Kidney capillary endothelial cell (primary cell): Measurements from ENCODE around the gene WFDC6.

ENCODE experiments used
- DNase-seq: peaks from one replicate; pipeline ENCODE4 v3.0.0-alpha.2; 2018; ENCODE audit warnings: low spot score

WFDC6 gene

GRCh38 chr20:45515147-45515913 lies 24.0 kb downstream of the WFDC6 start, which contains the start of gene SPINT3:
Gene SPINT3 (minus strand): TSS chr20:45515622. CDS start chr20:45515608, 14 bp downstream.
- DNase-seq, result no peak

- DNase-seq, result no peak
These were observed 28.9 kb downstream of the WFDC6 start for GRCh38 chr20:45510242-45510862.

- DNase-seq, result no peak
These were observed 30.2 kb downstream of the WFDC6 start for GRCh38 chr20:45509091-45509490.

DNA sequence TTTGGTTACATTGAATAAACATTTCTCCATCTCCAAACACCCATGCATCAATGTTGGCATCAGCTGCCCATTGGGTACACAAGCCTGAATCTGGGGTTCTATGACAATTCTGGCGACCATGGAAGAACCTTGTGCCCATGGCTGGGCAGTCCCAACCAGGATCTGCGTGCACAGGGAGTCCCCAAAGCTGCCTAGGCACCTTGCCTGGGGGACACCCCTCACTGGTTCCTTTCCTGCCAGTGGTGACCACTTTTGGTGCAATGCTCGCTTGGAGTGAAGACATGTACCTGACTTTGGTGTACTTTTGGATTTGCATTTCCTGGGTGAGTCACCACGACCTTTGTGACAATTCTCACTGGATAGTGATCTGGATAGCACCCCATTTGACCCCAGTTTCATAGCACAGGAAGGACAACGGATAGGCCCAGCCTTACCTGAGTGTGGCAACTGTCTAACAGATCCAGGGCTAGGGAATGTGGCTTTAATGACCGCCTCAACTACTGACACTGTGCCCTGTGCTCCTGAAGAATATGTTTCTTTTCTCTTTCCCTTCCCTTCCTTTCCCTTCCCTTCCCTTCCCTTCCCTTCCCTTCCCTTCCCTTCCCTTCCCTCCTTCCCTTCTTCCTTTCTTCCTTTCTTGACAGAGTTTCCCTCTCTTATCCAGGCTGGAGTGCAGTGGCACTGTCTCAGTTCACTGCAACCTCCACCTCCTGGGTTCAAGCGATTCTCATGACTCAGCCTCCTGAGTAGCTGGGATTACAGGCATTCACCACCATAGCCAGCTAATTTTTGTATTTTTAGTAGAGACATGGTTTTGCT lies 31.0 kb downstream of the WFDC6 start:
- DNase-seq, result no peak

- DNase-seq, result no peak
These were observed 32.1 kb downstream of the WFDC6 start for GRCh38 chr20:45507011-45507820.

- DNase-seq, result no peak
These were observed 32.9 kb downstream of the WFDC6 start for GRCh38 chr20:45506398-45506797.

GRCh38 chr20:45503403-45503802 lies 35.9 kb downstream of the WFDC6 start:
- no peak for DNase-seq

- no peak for DNase-seq
These were observed 36.7 kb downstream of the WFDC6 start for GRCh38 chr20:45502561-45502960.

DNA sequence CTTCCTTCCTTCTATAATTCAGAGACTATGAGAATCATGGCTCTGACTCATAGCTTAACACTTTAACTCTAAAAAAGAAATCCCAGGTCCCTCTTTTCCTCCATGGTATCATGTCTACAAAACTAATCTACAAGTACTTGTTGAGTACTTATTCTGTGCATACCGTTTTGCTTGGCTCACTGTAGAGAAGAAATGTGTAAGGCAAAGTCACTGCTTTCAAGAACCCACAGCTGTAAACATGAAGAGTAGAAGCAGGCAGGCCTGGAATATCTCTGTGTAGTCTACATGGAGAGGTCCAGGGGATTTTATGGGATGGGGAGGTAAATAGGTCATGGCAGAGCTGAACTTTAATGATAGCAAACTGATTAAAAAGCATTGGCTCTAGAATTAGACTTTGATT lies 37.7 kb downstream of the WFDC6 start:
- DNase-seq, result no peak

DNA sequence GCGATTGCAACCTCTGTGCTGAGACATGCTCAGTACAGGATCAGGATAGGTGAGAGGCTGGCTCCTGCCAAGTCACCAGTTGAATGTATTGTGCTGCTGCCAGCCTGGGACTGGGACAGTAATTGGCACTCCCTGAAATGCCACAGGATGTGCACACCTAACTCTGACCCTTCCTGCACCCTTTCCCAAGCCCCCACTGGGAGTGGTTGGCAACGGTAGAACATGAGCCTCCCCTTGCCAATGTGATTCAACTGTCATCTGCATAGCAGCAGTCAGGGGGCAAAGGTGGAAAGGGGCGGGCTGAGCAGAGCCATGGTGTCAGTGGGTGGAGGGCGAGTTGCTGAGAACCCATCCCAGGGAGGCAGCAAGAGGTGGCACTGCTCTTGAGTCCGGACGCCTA lies 39.3 kb downstream of the WFDC6 start:
- DNase-seq, result no peak

DNA sequence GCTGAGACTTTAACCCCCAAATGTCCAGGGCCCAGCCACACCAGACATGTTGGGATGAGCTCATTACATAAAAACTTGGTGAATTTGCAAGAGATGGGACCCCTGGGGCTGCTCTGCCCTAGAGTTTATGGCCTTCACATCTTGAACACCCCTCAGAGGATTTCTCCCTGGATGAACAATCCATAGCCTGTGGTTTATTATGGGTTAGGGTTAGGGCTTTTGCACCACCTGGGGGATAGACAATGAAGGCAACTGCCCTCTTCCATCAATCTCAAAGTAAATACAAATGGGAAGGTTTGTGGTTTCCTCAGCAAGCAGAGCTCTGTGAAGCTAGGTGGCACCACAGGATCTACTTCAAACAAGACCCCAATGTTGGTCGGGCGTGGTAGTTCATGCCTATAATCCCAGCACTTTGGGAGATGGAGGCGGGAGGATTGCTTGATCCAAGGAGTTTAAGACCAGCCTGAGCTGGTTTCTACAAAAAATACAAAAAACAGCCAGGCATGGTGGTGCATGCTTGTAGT lies 41.2 kb downstream of the WFDC6 start:
- no peak for DNase-seq

DNA sequence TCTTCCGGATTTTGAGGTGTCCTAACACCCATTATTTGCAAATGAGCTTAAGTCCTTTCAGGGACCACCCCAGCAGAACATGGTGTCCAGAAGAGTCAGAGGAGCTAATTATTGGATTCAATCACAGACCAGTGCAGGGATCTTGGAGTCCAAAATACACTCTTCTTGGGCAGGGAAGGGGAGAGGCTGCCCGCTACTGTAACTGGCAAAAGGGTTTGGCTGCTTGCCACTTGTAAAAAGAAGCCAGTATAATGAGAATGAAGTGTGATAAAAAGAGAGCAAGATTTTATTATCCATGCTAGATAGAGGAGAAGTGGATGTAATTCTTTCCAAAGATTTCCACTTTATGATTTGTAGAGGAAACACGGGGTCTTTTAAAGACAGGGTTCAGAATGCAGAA lies 43.1 kb downstream of the WFDC6 start:
- DNase-seq, result no peak

DNA sequence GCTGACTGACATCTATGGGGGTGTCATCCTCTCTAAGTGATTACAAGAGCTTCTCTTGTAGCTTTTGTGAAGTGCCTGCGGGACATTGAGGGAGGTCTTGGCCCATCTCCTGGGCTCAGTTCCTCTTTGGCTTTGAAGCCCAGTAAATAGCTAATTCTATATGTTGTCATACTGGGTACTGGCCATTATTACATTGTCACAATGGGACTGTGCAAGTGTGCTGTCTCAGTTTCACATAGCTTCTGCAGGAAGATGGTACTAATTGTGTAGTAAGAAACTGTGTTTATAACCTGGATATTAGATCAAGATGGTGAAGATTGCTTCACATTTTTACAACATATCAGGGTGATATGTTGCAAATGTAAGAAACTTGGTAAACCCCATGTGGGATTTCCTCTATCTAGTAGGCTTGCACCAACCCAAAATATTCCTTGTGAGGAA lies 43.8 kb downstream of the WFDC6 start:
- no peak for DNase-seq

GRCh38 chr20:45489083-45489531 lies 50.2 kb downstream of the WFDC6 start:
- no peak for DNase-seq

- DNase-seq, result no peak
These were observed 52.0 kb downstream of the WFDC6 start for GRCh38 chr20:45487231-45487635.

- no peak for DNase-seq
These were observed 53.9 kb downstream of the WFDC6 start for GRCh38 chr20:45485388-45485787.

- DNase-seq, result no peak
These were observed 54.6 kb downstream of the WFDC6 start for GRCh38 chr20:45484676-45485075.
